ENCODE data around the gene RFPL1.
"Not testable (repeated sequence)": the region's sequence is repeated elsewhere in the genome, so short reads cannot be mapped to it uniquely, and the experiment has no call there.

DNA sequence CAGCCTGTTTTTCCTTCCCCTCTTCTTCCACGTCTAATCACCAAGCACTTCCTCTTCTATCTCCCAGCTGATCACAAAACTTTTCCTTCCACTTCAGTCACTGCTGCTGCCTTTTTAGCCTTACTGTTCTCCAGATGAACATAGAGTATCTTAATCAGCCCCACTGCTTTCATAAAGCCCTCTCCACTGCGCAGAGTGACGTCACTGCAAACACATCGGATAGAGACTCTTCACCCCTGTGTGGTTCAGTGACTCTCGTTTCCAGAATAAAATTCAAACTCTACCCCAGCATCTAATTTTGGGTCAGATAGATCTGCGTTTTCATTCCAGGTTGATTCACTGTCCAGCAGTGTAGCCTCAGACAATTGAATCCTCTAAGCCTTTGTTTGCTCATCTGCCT, 36.8 kb upstream of the RFPL1 start:
- TF ChIP-seq, protein P1, sequence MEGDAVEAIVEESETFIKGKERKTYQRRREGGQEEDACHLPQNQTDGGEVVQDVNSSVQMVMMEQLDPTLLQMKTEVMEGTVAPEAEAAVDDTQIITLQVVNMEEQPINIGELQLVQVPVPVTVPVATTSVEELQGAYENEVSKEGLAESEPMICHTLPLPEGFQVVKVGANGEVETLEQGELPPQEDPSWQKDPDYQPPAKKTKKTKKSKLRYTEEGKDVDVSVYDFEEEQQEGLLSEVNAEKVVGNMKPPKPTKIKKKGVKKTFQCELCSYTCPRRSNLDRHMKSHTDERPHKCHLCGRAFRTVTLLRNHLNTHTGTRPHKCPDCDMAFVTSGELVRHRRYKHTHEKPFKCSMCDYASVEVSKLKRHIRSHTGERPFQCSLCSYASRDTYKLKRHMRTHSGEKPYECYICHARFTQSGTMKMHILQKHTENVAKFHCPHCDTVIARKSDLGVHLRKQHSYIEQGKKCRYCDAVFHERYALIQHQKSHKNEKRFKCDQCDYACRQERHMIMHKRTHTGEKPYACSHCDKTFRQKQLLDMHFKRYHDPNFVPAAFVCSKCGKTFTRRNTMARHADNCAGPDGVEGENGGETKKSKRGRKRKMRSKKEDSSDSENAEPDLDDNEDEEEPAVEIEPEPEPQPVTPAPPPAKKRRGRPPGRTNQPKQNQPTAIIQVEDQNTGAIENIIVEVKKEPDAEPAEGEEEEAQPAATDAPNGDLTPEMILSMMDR (IDR thresholded peaks at IDR 0.05; ENCODE audit: insufficient read depth, low read length): not testable (repeated sequence)
- TF ChIP-seq, protein P2, sequence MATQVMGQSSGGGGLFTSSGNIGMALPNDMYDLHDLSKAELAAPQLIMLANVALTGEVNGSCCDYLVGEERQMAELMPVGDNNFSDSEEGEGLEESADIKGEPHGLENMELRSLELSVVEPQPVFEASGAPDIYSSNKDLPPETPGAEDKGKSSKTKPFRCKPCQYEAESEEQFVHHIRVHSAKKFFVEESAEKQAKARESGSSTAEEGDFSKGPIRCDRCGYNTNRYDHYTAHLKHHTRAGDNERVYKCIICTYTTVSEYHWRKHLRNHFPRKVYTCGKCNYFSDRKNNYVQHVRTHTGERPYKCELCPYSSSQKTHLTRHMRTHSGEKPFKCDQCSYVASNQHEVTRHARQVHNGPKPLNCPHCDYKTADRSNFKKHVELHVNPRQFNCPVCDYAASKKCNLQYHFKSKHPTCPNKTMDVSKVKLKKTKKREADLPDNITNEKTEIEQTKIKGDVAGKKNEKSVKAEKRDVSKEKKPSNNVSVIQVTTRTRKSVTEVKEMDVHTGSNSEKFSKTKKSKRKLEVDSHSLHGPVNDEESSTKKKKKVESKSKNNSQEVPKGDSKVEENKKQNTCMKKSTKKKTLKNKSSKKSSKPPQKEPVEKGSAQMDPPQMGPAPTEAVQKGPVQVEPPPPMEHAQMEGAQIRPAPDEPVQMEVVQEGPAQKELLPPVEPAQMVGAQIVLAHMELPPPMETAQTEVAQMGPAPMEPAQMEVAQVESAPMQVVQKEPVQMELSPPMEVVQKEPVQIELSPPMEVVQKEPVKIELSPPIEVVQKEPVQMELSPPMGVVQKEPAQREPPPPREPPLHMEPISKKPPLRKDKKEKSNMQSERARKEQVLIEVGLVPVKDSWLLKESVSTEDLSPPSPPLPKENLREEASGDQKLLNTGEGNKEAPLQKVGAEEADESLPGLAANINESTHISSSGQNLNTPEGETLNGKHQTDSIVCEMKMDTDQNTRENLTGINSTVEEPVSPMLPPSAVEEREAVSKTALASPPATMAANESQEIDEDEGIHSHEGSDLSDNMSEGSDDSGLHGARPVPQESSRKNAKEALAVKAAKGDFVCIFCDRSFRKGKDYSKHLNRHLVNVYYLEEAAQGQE (IDR thresholded peaks at IDR 0.05; ENCODE audit: insufficient replicate concordance, low read depth): not testable (repeated sequence)
- not testable (repeated sequence) for TF ChIP-seq POLR2AphosphoS5 (IDR thresholded peaks at IDR 0.05; ENCODE audit: low read depth)

Data from HL-60 (cell line).